Activated T-cell treated with anti-CD3 and anti-CD28 coated beads for 4 hours (primary cell): ENCODE data around the gene KCTD1.

Experiments used
- DNase-seq: peaks from one replicate; pipeline ENCODE4 v3.0.0-alpha.2; 2020

The KCTD1 gene

DNA sequence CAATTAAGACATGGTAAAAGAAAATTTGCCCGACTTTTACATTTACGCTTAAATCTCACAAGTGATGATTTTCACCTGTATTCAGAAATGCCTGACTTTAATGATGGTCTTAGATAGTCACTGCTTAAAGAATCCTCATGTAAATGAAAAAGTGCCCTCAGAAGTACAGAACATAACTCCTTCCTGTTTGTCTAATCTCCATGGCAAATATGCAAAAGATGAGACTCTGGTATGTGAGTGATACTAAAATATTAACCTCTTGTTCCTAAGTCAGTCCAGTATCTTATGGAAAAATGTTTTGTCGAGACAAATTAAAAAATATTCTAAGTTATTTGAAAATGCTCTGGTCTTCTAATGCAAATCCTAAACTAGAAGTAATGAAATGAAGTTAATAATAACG, 29.2 kb downstream of the KCTD1 start:
- no peak for DNase-seq

DNA sequence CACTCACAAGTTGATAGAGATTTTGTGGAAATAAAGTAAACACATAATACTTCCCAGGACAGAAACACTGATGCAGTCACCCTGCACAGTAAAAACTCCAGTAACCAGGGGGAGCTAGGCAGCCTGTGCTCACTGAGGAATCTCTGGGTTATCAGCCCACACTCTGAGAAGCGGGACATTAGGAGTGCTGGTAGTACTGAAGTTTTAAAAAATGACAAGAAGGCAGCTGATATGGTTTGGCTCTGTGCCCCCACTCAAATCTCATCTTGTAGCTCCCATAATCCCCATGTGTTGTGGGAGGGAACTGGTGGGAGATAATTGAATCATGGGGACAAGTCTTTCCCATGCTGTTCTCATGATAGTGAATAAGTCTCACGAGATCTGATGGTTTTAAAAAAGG, 31.4 kb downstream of the KCTD1 start:
- no peak for DNase-seq

DNA sequence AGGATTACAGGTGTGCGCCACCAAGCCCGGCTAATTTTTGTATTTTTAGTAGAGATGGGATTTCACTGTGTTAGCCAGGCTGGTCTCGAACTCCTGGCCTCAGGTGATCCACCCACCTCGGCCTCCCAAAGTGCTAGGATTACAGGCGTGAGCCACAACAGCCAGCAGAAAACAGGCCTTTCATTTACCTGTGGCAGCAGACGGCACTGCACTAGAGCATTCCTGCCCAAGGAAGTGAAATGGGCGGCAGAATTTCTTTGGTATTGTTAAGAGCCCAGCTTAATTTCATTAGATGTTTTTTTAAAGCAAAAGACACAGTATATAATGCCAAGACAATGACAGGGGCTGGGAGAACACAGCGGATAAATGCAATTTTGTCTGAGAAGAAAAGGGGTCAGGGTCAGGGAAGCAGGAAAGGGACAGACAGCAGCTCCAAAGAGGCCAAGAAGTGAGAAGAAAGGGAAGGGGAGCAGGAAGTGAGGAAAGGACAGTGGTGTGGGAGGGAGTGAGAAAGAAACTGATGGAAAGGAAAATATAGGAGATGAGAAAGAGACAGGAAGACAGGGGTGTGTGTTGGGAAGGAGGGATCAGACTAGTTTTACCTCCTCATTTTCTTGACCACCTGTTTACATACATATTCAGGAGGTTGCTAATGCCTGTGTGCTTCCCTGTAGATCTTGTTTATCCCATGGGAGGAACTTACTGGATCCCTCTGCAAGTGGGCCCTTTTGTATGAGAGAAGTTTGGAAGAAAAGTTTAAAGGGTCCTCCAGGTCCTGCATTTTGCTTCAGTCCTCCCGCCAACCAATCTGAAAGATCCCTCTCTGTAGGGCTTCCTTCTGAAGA, 32.5 kb downstream of the KCTD1 start:
- DNase-seq = no peak

- DNase-seq = no peak
Observed at GRCh38 chr18:26511339-26512071, 36.8 kb downstream of the KCTD1 start.

GRCh38 chr18:26510337-26510736, 38.0 kb downstream of the KCTD1 start:
- DNase-seq = no peak

GRCh38 chr18:26506012-26506411, 42.3 kb downstream of the KCTD1 start:
- no peak for DNase-seq

GRCh38 chr18:26504831-26505230, 43.5 kb downstream of the KCTD1 start:
- no peak for DNase-seq

- no peak for DNase-seq
Observed at GRCh38 chr18:26503382-26503781, 45.0 kb downstream of the KCTD1 start.

DNA sequence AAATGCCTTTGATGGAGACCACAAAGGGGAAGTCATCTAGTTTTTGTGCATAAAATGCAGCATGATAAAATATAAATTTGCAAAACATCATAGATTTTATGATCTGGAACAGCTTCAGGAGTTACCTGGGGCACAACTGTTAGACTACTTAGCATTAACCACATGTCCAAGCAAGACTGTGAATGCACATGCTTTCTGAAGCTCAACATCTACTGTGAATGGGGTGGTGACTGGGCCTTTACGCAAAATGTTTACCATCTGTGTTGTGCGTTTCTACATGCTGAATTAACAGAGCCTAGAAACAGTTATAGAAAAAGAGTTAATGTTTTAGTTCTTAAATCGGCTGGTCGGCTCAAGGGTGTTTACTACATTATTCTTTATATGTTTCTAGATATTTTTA, 45.5 kb downstream of the KCTD1 start:
- no peak for DNase-seq

- no peak for DNase-seq
Observed at GRCh38 chr18:26497866-26498265, 50.5 kb downstream of the KCTD1 start.

DNA sequence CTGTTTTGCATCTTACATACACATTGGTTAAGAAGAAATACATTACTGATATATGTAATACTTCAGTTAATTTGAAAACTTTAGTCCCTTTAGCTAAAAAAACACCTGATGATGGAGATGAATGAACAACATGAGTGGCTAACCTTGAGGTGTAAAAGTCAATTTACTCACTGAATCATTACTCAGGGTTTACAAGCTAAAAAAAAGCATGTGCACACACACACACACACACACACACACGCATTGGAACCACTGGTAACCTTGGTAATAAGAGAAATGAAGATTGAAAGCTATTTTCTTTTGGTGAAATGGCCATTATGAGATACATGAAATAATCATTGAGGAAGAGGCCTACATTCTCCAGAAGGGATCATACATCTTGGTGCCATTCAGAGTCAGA, 51.8 kb downstream of the KCTD1 start:
- no peak for DNase-seq

GRCh38 chr18:26495287-26495686, 53.1 kb downstream of the KCTD1 start:
- no peak for DNase-seq

DNA sequence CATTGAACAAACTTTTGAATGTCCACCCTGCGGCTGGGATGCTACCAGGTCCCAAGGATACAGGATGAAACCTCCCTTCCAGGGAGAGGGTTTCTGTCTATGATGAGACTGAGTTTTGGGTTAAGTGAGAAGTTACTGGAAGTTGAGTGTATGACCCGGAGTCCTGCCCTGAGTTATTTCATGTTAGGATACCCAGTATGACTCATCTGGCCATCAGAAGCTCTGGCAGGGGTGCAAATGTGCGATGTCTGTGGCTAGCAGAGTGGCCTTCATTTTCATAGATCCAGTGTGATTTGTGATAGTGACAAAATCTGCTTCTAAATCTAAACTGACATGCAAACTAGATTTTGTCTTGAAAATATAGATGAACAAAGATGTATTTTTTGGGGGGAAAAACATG, 55.3 kb downstream of the KCTD1 start:
- DNase-seq = no peak

DNA sequence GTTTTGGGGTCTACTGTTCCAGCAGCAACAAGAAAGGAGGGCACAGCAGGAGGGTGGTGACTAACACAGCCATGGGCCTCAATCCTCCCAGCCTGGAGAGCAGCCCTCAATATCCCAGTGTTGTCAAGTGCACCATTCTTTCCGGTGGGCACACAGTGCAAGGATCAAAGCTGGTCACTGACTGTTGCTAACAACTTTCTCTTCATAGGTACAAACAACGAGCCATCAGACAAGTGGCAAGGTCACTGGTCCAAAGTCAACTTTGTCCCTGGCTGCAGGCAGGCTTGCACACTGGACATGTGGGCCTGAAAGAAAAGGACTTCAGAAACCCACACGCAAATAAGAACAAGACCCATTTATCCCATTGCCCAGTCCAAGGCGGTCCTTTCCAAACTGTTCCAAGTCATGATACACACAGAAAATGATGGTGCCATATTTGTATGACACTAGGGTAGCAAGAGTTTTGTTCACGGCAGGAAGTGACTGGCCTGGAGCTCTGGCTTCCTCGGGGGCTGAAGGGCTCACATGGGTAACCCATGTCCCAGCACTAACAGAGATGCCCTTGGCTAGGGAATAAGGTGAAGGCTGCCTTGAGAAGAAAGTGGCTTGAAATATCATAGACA, 57.0 kb downstream of the KCTD1 start:
- no peak for DNase-seq

- no peak for DNase-seq
Observed at GRCh38 chr18:26489881-26490280, 58.5 kb downstream of the KCTD1 start.

GRCh38 chr18:26489191-26489590, 59.2 kb downstream of the KCTD1 start:
- no peak for DNase-seq

- DNase-seq = no peak
Observed at GRCh38 chr18:26488417-26489009, 59.8 kb downstream of the KCTD1 start.

DNA sequence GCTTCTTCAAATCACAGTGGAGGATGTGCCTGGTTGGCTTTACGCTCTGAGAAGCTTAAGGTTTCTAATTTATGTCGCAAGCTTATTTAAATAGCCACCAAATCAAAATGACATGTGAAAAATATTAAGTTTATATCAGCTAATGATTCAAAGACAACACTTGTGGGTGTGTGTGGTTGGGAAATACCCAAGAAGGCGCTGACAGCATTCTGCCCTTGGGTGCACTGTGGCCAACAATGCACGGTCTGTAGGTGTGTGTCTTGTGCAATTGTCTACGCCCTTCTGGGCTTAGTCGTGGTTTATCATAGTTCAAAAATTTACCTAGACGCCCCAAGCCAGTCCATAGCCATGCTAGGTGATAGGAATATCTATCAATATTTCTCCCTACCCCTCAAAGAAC, 60.9 kb downstream of the KCTD1 start:
- no peak for DNase-seq

GRCh38 chr18:26483633-26484032, 64.7 kb downstream of the KCTD1 start:
- no peak for DNase-seq

- DNase-seq = no peak
Observed at GRCh38 chr18:26482569-26482968, 65.8 kb downstream of the KCTD1 start.

- DNase-seq = no peak
Observed at GRCh38 chr18:26480897-26481795, 67.2 kb downstream of the KCTD1 start.

DNA sequence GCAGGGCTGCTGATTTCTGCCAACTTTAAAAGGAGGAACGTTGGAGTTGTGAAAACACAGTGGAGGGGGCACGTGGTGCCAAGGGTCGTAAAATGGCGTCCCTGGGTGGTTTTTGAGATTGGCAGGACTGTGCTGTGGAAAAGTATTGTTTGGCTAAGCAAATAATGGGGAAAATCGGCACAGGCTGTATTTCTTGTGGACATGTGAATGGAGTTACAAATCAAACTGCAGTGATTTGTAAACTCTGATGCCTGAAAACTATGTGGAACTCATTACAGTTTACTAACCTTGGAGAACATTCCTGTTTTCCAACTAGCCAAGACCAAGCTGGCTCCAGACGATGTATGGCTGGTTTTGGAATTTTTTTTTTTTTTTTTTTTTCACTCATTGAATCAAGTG, 68.7 kb downstream of the KCTD1 start:
- no peak for DNase-seq
